Measurements from ENCODE around the gene GTPBP10.

GTPBP10 gene

GRCh38 chr7:90351987-90352386 is 5.5 kb downstream of the GTPBP10 start:
- Histone ChIP-seq H3K79me2 (peaks cover 12% of the 10 kb centered on the region), H3K36me3 (ENCODE audit: control insufficient read depth, insufficient read depth, low read length) (no peaks in the 10 kb centered on the region), H3K9ac (no peak overlapping the region), H3K27ac (no peak overlapping the region), H3K4me3 (ENCODE audit: low read depth, low read length) (no peak overlapping the region), H3K4me2 (ENCODE audit: low read length) (no peak overlapping the region), H3K9me3 (ENCODE audit: control insufficient read depth, low read length) (no peaks in the 10 kb centered on the region), H3K4me1 (no peaks in the 10 kb centered on the region), H3K27me3 (ENCODE audit: control insufficient read depth, insufficient read depth, low read length) (no peaks in the 10 kb centered on the region), H2AFZ (no peak overlapping the region)
- TF ChIP-seq CTCF (IDR thresholded peaks at IDR 0.05): no peak

GRCh38 chr7:90383422-90383821 is 36.9 kb downstream of the GTPBP10 start:
- no peak overlapping the region for H2AFZ ChIP-seq
- no peaks in the 10 kb centered on the region for H3K27me3 ChIP-seq (ENCODE audit: control insufficient read depth, insufficient read depth, low read length)
- no peak overlapping the region for H3K9ac ChIP-seq
- H3K4me2 ChIP-seq (ENCODE audit: low read length): no peak overlapping the region
- H3K79me2 ChIP-seq: no peaks in the 10 kb centered on the region
- H3K36me3 ChIP-seq (ENCODE audit: control insufficient read depth, insufficient read depth, low read length): no peaks in the 10 kb centered on the region
- no peak overlapping the region for H3K27ac ChIP-seq
- no peaks in the 10 kb centered on the region for H3K9me3 ChIP-seq (ENCODE audit: control insufficient read depth, low read length)
- TF ChIP-seq CTCF (IDR thresholded peaks at IDR 0.05): no peak
- H3K4me3 ChIP-seq (ENCODE audit: low read depth, low read length): no peak overlapping the region
- no peaks in the 10 kb centered on the region for H3K4me1 ChIP-seq

- Histone ChIP-seq H3K9me3 (ENCODE audit: control insufficient read depth, low read length) (no peaks in the 10 kb centered on the region), H3K4me1 (no peaks in the 10 kb centered on the region), H3K9ac (no peak overlapping the region), H3K4me3 (ENCODE audit: low read depth, low read length) (no peak overlapping the region), H3K27me3 (ENCODE audit: control insufficient read depth, insufficient read depth, low read length) (no peaks in the 10 kb centered on the region), H3K79me2 (no peaks in the 10 kb centered on the region), H3K27ac (no peak overlapping the region), H3K36me3 (ENCODE audit: control insufficient read depth, insufficient read depth, low read length) (no peaks in the 10 kb centered on the region), H2AFZ (no peak overlapping the region), H3K4me2 (ENCODE audit: low read length) (no peak overlapping the region)
- TF ChIP-seq CTCF (IDR thresholded peaks at IDR 0.05): no peak
Observed at GRCh38 chr7:90383861-90384260, 37.3 kb downstream of the GTPBP10 start.

- TF ChIP-seq CTCF (IDR thresholded peaks at IDR 0.05): no peak
- no peaks in the 10 kb centered on the region for H3K9me3 ChIP-seq (ENCODE audit: control insufficient read depth, low read length)
- H3K36me3 ChIP-seq (ENCODE audit: control insufficient read depth, insufficient read depth, low read length): no peaks in the 10 kb centered on the region
- H3K9ac ChIP-seq: no peak overlapping the region
- H3K4me2 ChIP-seq (ENCODE audit: low read length): no peak overlapping the region
- no peaks in the 10 kb centered on the region for H3K27me3 ChIP-seq (ENCODE audit: control insufficient read depth, insufficient read depth, low read length)
- no peak overlapping the region for H3K4me3 ChIP-seq (ENCODE audit: low read depth, low read length)
- H3K4me1 ChIP-seq: no peaks in the 10 kb centered on the region
- H2AFZ ChIP-seq: no peak overlapping the region
- H3K79me2 ChIP-seq: no peaks in the 10 kb centered on the region
- H3K27ac ChIP-seq: no peak overlapping the region
Observed at GRCh38 chr7:90384433-90384832, 37.9 kb downstream of the GTPBP10 start.

GRCh38 chr7:90387470-90388240 is 41.1 kb downstream of the GTPBP10 start:
- Histone ChIP-seq H3K9ac (no peak overlapping the region), H3K27me3 (ENCODE audit: control insufficient read depth, insufficient read depth, low read length) (no peaks in the 10 kb centered on the region), H3K4me2 (ENCODE audit: low read length) (no peak overlapping the region), H3K36me3 (ENCODE audit: control insufficient read depth, insufficient read depth, low read length) (no peaks in the 10 kb centered on the region), H3K4me3 (ENCODE audit: low read depth, low read length) (no peak overlapping the region), H3K79me2 (no peaks in the 10 kb centered on the region), H3K9me3 (ENCODE audit: control insufficient read depth, low read length) (no peaks in the 10 kb centered on the region), H3K4me1 (no peaks in the 10 kb centered on the region), H3K27ac (no peak overlapping the region), H2AFZ (no peak overlapping the region)
- no peak for TF ChIP-seq CTCF (IDR thresholded peaks at IDR 0.05)
